Endothelial cell (in vitro differentiated cells): Measurements from ENCODE around the gene PRKD1. TPM values are rescaled to one million over a fixed set of nuclear protein-coding genes. Genes with fewer than 3 reads are reported as not detected.

Source experiments
- DNase-seq: peaks from one replicate; pipeline ENCODE4 v3.0.0; 2021; ENCODE audit warnings: low spot score
- H3K27ac Mint-ChIP-seq: one replicate; pipeline ENCODE4 v1.8.0; 2021; ENCODE audit warnings: mixed read lengths, inconsistent platforms; ENCODE audit not compliant: unreplicated experiment
- H3K27me3 Mint-ChIP-seq: one replicate; pipeline ENCODE4 v1.8.0; 2021; ENCODE audit warnings: mild to moderate bottlenecking, moderate library complexity, mixed read lengths, inconsistent platforms; ENCODE audit not compliant: unreplicated experiment
- H3K36me3 Mint-ChIP-seq: one replicate; pipeline ENCODE4 v1.8.0; 2021; ENCODE audit warnings: mild to moderate bottlenecking, low read depth, mixed read lengths, inconsistent platforms; ENCODE audit not compliant: unreplicated experiment
- H3K4me1 Mint-ChIP-seq: one replicate; pipeline ENCODE4 v1.8.0; 2021; ENCODE audit warnings: mild to moderate bottlenecking, mixed read lengths, inconsistent platforms; ENCODE audit not compliant: unreplicated experiment
- H3K4me3 Mint-ChIP-seq: one replicate; pipeline ENCODE4 v1.8.0; 2021; ENCODE audit warnings: mild to moderate bottlenecking, mixed read lengths, inconsistent platforms; ENCODE audit not compliant: unreplicated experiment
- H3K9me3 Mint-ChIP-seq: one replicate; pipeline ENCODE4 v1.8.0; 2021; ENCODE audit warnings: mixed read lengths, inconsistent platforms; ENCODE audit not compliant: unreplicated experiment
- total RNA-seq: library from RNA; stranded (reverse); fragmentation: NEBNext Ultra II Directional; extraction: Animal tissue kit (Norgen Biotek cat#: 25700); gene quantifications from one replicate; pipeline ENCODE4 v1.2.1, GENCODE V29; 2021; ENCODE audit not compliant: unreplicated experiment
- TF ChIP-seq, protein P1 (sequence below): fragments of 200-600 bp; sonication (generic); IDR thresholded peaks from one replicate; pipeline ENCODE4 v1.5.0; 2021; ENCODE audit warnings: antibody characterized with exemption; ENCODE audit not compliant: unreplicated experiment

The PRKD1 gene
- total RNA-seq, 1 donor from 2014 or later = 9.0 TPM

DNA sequence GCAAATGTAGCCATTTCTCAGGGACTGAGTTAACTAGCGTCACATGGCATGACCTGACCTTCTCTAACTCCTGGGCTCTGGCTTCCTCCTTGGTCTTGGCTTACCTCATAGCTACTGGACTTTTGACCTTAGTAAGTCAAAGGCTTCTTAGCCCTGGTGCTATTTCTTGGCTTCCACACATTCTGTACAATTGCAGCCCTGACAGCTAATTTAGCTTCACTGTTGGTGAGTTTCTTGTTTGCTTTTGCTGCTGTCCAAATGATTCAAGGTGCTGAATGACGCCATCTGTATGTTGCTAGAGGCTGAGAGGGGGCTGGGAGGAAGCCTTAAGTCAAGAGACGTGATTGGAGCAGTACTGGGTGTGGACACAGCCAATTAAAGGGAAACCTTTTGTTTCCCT is 202.7 kb downstream of the PRKD1 start:
- Mint-ChIP-seq H3K36me3 (no peaks in the 10 kb centered on the region), H3K4me1 (peaks cover 12% of the 10 kb centered on the region), H3K9me3 (no peaks in the 10 kb centered on the region), H3K27ac (no peak overlapping the region), H3K27me3 (no peaks in the 10 kb centered on the region), H3K4me3 (no peak overlapping the region)
- TF ChIP-seq, protein P1, sequence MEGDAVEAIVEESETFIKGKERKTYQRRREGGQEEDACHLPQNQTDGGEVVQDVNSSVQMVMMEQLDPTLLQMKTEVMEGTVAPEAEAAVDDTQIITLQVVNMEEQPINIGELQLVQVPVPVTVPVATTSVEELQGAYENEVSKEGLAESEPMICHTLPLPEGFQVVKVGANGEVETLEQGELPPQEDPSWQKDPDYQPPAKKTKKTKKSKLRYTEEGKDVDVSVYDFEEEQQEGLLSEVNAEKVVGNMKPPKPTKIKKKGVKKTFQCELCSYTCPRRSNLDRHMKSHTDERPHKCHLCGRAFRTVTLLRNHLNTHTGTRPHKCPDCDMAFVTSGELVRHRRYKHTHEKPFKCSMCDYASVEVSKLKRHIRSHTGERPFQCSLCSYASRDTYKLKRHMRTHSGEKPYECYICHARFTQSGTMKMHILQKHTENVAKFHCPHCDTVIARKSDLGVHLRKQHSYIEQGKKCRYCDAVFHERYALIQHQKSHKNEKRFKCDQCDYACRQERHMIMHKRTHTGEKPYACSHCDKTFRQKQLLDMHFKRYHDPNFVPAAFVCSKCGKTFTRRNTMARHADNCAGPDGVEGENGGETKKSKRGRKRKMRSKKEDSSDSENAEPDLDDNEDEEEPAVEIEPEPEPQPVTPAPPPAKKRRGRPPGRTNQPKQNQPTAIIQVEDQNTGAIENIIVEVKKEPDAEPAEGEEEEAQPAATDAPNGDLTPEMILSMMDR = no peak
- DNase-seq = no peak

DNA sequence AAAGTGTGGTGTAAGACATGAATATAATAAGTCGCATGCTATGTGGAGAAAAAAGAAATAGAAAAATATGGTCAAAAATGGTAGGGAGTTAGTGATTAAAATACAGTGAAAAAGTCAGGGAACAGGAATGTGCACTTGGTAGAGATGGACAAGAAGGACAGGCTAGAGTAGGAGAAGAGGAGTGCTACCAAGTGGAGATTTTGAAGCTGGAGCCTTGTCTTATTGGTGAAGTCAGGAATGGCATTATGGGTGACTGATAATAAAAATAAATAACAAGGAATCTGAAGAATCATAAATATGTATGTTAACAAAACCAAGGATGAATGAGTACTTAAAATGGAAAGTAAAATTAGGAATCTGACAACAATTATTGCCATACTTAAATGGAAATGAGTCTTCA is 204.8 kb downstream of the PRKD1 start:
- Mint-ChIP-seq H3K4me3 (no peak overlapping the region), H3K27me3 (no peaks in the 10 kb centered on the region), H3K27ac (no peak overlapping the region), H3K36me3 (no peaks in the 10 kb centered on the region), H3K9me3 (no peaks in the 10 kb centered on the region), H3K4me1 (peaks cover 12% of the 10 kb centered on the region)
- DNase-seq = no peak
- TF ChIP-seq, protein P1 = no peak

DNA sequence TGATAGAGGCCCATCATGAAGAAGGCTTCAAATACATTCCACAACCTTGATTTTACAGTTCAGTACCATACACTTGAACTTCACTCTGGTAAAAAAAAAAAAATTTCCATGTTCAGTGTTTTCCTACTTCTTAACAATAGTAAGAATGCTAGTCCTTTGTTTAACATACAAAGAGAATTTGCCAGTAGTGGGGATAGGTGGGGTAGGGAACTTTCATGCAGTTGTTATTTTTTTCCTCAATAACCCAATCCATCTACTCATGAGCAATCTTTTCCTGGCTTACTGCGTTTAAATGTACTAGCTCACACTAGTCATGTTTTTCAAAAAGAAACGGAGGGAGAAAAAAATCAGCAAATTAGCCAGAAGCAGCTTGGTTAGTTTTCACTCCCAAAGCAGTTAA is 206.1 kb downstream of the PRKD1 start:
- no peak for DNase-seq
- Mint-ChIP-seq H3K27me3 (no peaks in the 10 kb centered on the region), H3K4me3 (no peak overlapping the region), H3K27ac (no peak overlapping the region), H3K36me3 (no peaks in the 10 kb centered on the region), H3K4me1 (peaks cover 12% of the 10 kb centered on the region), H3K9me3 (no peaks in the 10 kb centered on the region)
- TF ChIP-seq, protein P1 = no peak

DNA sequence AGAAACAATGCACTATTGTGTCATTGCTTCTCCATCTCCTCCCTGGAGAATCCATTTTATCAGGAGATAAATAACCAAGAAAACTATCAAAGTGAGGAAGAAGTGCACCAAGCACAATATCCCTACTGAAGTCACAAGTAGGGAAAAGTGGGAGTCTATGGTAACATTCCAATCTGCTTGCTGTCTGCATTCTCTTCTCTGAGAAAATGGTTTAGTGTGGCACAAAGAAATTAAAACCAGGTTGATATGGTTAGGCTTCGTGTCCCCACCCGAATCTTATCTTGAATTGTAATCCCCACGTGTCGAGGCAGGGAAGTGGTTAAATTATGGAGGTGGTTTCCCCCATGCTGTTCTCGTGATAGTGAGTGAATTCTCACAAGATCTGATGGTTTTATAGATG is 209.7 kb downstream of the PRKD1 start:
- peaks cover 2% of the 10 kb centered on the region for H3K27me3 Mint-ChIP-seq
- peaks cover 2% of the 10 kb centered on the region for H3K4me1 Mint-ChIP-seq
- TF ChIP-seq, protein P1 = no peak
- no peaks in the 10 kb centered on the region for H3K9me3 Mint-ChIP-seq
- no peaks in the 10 kb centered on the region for H3K36me3 Mint-ChIP-seq
- H3K27ac Mint-ChIP-seq = no peak overlapping the region
- no peak overlapping the region for H3K4me3 Mint-ChIP-seq
- no peak for DNase-seq

DNA sequence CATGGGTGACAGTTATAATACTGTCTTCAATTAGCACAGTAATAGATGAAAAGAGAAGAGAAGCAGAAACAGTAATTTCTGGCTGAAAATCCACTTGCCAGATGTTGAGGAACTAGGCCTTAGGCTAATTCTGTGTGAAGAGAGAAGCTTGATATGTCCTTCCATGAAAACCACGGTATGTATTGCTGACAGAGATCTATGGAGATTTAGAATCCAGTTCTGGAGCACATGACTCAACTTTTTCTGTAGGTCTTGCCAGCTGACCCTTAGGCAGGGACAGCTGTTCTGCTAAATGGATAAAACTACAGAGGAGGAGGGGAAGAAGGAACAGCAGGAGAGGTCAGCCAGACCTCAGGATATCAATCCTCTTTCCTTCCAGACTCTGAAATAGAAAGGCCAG is 211.5 kb downstream of the PRKD1 start:
- no peak overlapping the region for H3K4me3 Mint-ChIP-seq
- H3K4me1 Mint-ChIP-seq = no peaks in the 10 kb centered on the region
- no peaks in the 10 kb centered on the region for H3K9me3 Mint-ChIP-seq
- peaks cover 2% of the 10 kb centered on the region for H3K27me3 Mint-ChIP-seq
- H3K27ac Mint-ChIP-seq = no peak overlapping the region
- TF ChIP-seq, protein P1 = no peak
- no peak for DNase-seq
- no peaks in the 10 kb centered on the region for H3K36me3 Mint-ChIP-seq
